ENCODE measurements around the gene REXO2.

- TF ChIP-seq CTCF (IDR thresholded peaks at IDR 0.05) (no peak), POLR2A (IDR thresholded peaks at IDR 0.05) (no peak)
Observed at GRCh38 chr11:114482114-114482513, 42.8 kb downstream of the REXO2 start.

Data from right lobe of liver (tissue), 4 donors.